ENCODE data around the gene TCFL5. TPM values are rescaled to one million over a fixed set of nuclear protein-coding genes. Genes with fewer than 3 reads are reported as not detected.

TCFL5 gene
- total RNA-seq, 4 donors from 2014 or later, result 2.6 to 6.6 (median 5.0) TPM

DNA sequence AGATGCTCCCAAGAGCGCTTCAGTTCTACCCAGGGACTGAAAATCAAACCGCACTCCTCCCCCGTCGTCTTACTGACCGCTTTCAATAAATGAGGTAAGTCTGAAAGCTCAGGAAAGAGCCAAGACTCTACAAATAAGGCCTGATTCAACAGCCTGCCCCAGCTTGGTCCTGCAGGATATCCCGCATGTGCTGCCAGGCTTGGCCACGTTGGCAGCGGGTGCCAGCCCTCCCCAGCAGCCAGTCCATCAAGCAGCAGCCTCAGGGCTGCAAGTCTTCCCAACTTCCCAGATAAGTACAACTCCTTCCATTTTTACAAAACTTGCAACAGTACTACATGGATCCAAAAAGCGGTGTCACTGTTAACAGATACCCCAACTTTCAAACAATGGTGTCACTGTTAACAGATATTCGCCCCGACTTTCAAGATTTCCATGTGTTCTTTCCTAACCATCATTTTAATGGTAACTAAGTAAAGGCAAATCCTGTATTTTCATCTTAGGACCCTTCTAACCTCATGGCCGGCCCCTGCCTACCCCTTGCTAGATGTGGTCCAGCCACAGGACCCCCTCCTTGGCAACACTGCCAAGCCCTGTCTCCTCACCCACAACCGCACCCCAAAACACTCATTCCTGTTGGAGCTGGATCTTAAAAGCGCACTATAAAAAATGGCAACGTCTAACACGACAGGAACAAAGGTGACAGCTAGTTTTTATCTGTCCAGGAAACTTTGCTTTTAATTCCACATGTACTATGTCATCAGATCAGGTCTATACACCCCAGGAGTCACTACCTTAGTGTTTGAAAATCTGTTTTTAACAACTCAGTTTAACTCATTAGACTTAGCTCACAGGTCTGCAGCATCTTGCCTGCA lies 36.7 kb upstream of the TCFL5 start:
- DNase-seq, result no peak
- peak overlapping the region in 1 of 4 donors; percentile 1 for H3K27ac ChIP-seq
- no peak overlapping the region for H3K4me3 ChIP-seq
- peaks cover 4 to 28% (median 12%) of the 10 kb centered on the region in 4 donors for H3K4me1 ChIP-seq
- peaks cover 0 to 48% (median 0%) of the 10 kb centered on the region in 3 donors for H3K36me3 ChIP-seq
- H3K27me3 ChIP-seq, result no peaks in the 10 kb centered on the region
- no peaks in the 10 kb centered on the region for H3K9me3 ChIP-seq
- no peak for TF ChIP-seq POLR2A (IDR thresholded peaks at IDR 0.05)
- TF ChIP-seq, protein P1, sequence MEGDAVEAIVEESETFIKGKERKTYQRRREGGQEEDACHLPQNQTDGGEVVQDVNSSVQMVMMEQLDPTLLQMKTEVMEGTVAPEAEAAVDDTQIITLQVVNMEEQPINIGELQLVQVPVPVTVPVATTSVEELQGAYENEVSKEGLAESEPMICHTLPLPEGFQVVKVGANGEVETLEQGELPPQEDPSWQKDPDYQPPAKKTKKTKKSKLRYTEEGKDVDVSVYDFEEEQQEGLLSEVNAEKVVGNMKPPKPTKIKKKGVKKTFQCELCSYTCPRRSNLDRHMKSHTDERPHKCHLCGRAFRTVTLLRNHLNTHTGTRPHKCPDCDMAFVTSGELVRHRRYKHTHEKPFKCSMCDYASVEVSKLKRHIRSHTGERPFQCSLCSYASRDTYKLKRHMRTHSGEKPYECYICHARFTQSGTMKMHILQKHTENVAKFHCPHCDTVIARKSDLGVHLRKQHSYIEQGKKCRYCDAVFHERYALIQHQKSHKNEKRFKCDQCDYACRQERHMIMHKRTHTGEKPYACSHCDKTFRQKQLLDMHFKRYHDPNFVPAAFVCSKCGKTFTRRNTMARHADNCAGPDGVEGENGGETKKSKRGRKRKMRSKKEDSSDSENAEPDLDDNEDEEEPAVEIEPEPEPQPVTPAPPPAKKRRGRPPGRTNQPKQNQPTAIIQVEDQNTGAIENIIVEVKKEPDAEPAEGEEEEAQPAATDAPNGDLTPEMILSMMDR (IDR thresholded peaks at IDR 0.05), result no peak

DNA sequence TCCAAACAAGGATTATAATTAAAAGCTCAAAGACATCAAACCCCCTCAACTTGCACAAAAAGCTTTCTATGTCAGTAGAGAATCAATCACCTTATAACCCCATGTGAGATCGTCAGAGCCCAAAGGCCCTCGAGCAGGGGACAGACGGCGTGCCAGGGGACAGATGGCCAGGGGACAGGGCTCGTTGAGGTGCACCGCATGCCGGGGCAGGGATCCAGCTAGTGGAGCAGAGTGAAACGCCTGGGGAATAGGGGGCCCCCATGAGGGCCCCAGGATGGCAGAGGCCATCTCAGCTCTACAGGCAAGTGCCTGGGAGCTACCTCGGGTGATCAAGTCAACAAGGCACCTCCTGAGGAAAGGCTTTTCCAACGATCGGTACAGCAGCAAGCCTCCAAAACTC lies 36.0 kb upstream of the TCFL5 start:
- Histone ChIP-seq H3K27ac (no peak overlapping the region), H3K27me3 (no peaks in the 10 kb centered on the region), H3K9me3 (no peaks in the 10 kb centered on the region), H3K4me1 (peaks cover 4 to 28% (median 12%) of the 10 kb centered on the region in 4 donors), H3K36me3 (peaks cover 0 to 48% (median 0%) of the 10 kb centered on the region in 3 donors), H3K4me3 (no peak overlapping the region)
- no peak for TF ChIP-seq POLR2A (IDR thresholded peaks at IDR 0.05)
- TF ChIP-seq, protein P1 (IDR thresholded peaks at IDR 0.05), result no peak
- no peak for DNase-seq

DNA sequence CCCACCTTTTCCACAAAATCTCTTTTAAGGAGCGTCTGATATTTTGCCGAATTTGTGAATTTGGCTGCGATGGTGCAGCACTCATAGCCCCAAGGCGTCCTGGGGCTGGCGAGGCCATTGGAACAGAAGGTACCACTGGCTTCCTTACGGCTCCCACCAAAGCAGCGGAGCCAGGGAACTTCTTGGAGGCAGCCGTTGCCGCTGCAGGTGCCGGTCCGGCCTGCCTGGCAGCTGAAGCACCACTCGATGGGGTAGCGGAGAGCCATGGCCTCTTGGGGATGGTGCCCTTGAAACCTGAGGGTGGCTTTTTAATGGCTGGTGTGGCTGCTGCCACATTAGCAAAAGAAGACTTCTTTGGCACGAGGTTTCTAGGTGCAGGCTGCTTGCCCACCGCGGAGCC lies 34.9 kb upstream of the TCFL5 start:
- TF ChIP-seq, protein P1 (IDR thresholded peaks at IDR 0.05), result no peak
- TF ChIP-seq POLR2A (IDR thresholded peaks at IDR 0.05), result no peak
- H3K36me3 ChIP-seq, result peaks cover 0 to 53% (median 0%) of the 10 kb centered on the region in 3 donors
- peaks cover 4 to 28% (median 12%) of the 10 kb centered on the region in 4 donors for H3K4me1 ChIP-seq
- H3K27ac ChIP-seq, result no peak overlapping the region
- no peak overlapping the region for H3K4me3 ChIP-seq
- DNase-seq, result no peak
- no peaks in the 10 kb centered on the region for H3K9me3 ChIP-seq
- H3K27me3 ChIP-seq, result no peaks in the 10 kb centered on the region

DNA sequence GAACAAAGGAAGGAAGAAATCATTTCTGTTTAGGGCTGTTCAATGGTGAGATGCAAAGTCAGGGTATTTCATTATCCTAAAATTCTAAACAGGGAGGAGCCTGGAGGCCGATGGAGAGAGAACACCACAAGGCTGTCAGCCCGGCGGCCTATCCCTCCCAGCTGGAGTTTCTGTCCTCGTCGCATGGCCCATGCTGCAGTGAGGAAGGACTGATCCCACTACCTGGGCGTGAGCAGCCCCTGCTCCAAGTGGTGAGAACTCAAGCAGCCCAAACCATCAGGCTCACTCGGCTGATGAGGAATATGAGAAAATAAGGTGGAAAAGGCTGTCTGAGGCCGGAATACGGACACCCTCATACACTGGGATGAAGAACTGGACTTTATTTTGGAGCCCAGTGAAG lies 33.9 kb upstream of the TCFL5 start:
- Histone ChIP-seq H3K9me3 (no peaks in the 10 kb centered on the region), H3K27me3 (no peaks in the 10 kb centered on the region), H3K27ac (no peak overlapping the region), H3K4me3 (no peak overlapping the region), H3K4me1 (peaks cover 4 to 25% (median 12%) of the 10 kb centered on the region in 4 donors), H3K36me3 (peaks cover 0 to 63% (median 3%) of the 10 kb centered on the region in 3 donors)
- DNase-seq, result no peak
- TF ChIP-seq, protein P1 (IDR thresholded peaks at IDR 0.05), result no peak
- TF ChIP-seq POLR2A (IDR thresholded peaks at IDR 0.05), result no peak

DNA sequence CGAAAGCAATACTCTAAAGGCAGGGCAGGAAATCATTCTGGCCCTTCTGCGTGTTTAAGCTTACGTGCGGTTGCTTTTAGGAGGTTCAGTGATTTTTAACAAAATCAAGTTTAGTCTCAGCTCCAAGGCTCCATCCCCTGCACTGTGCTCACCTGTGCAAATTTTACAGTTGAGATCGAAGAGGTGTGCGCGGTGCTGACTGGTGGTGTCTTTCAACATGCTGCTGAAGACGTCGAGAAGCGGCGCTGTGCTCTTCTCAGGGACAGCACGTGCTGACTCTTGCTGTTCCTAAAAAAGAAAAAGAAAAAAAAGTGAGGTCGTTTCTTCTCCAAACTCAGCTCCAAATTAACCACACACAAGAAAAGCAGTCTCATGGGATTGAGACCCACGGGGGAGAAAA lies 32.6 kb upstream of the TCFL5 start:
- no peaks in the 10 kb centered on the region for H3K9me3 ChIP-seq
- DNase-seq, result no peak
- no peak for TF ChIP-seq POLR2A (IDR thresholded peaks at IDR 0.05)
- TF ChIP-seq, protein P1 (IDR thresholded peaks at IDR 0.05), result no peak
- H3K36me3 ChIP-seq, result peaks cover 0 to 76% (median 4%) of the 10 kb centered on the region in 3 donors
- H3K27me3 ChIP-seq, result no peaks in the 10 kb centered on the region
- no peak overlapping the region for H3K4me3 ChIP-seq
- H3K4me1 ChIP-seq, result peaks cover 0 to 13% (median 2%) of the 10 kb centered on the region in 4 donors
- no peak overlapping the region for H3K27ac ChIP-seq

All from Peyer's patch (tissue), 4 donors.